Measurements from ENCODE around the gene LONRF3.
"Not testable (repeated sequence)": the region's sequence is repeated elsewhere in the genome, so short reads cannot be mapped to it uniquely, and the experiment has no call there.

- not testable (repeated sequence) for TF ChIP-seq CTCF, POLR2A (IDR thresholded peaks at IDR 0.05)
Observed at GRCh38 chrX:119026344-119026743, 51.9 kb downstream of the LONRF3 start.
